Tibial artery (tissue), 4 donors: ENCODE data around the gene FCRL4.

Experiments
- DNase-seq, 2 donors: peaks; one replicate each; pipeline ENCODE4 v3.0.0-alpha.2; 2019
- H3K27ac ChIP-seq, 2 donors: fragments of 200-600 bp; sonication (generic) in 1 of 2; 1 replicate in 1 of 2; 2 replicates in 1 of 2; pipeline ENCODE4 v1.5.1; 2018 to 2019; ENCODE audit warnings: mild to moderate bottlenecking in 1 of 2
- H3K27me3 ChIP-seq, 2 donors: fragments of 200-600 bp; sonication (generic) in 1 of 2; one replicate each; pipeline versions ENCODE4 v1.5.1 to v1.6.0; 2016 to 2019
- H3K36me3 ChIP-seq, 3 donors: fragments of 200-600 bp; sonication (generic) in 2 of 3; one replicate each; pipeline ENCODE4 v1.5.1; 2016 to 2019; ENCODE audit warnings: mild to moderate bottlenecking in 2 of 3
- H3K4me1 ChIP-seq, 4 donors: fragments of 200-600 bp; sonication (generic) in 2 of 4; 1 replicate in 3 of 4; 2 replicates in 1 of 4; pipeline ENCODE4 v1.5.1; 2016 to 2019
- H3K4me3 ChIP-seq, 2 donors: fragments of 200-600 bp; sonication (generic) in 1 of 2; 1 replicate in 1 of 2; 2 replicates in 1 of 2; pipeline ENCODE4 v1.5.1; 2018 to 2019; ENCODE audit warnings: mild to moderate bottlenecking in 2 of 2
- H3K9me3 ChIP-seq, 3 donors: fragments of 200-600 bp; sonication (generic) in 1 of 3; one replicate each; pipeline ENCODE4 v1.5.1; 2016 to 2019
- CTCF ChIP-seq, 2 experiments: fragments of 200-600 bp in 1 of 2; fragments of 450-650 bp in 1 of 2; IDR thresholded peaks; one replicate each; pipeline ENCODE4 v1.5.1; 2017 to 2019; ENCODE audit warnings: antibody characterized with exemption in 2 of 2, mild to moderate bottlenecking in 1 of 2, moderate library complexity in 1 of 2
- intact Hi-C: fragments of 100-400 bp; cut with DNase I; formaldehyde crosslinking; loops from one replicate; pipeline ENCODE4 v1.15.0; 2023; ENCODE audit warnings: low total_unique reads

The FCRL4 gene

DNA sequence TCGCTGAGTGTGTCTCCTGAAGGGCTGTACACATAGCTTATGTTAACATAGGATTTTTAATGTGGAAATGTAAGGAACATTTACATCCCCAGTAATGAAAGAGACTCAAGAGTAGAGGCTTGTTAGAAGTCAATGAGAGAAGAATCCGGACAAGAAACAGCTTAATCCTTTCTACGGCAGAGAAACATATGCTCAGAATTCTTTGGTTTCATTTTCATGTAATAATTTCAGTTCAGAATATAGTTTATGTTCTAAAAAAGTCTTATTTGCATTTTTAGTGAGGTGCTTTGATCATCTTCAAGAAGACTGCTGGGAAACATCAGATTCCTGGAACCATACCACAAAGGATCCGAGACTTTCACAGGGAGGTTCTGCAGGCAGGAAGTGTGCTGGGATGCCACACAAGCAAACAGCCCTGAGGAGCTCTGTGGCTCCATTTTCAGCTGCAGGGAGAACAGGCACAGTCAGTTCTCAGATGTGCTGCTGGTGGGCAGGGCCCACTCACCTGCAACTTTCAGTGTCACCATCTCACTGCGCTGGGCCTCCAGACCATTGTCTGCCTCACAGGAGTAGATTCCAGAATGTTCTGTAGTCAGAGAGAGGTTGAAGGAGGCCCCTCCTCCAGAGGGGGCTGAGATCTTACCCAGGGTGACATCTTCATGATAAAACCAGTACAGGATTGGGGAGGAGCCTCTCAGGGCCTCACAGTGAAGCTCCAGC is 74.0 kb downstream of the FCRL4 start:
- H3K4me3 ChIP-seq: no peak overlapping the region
- H3K9me3 ChIP-seq: no peaks in the 10 kb centered on the region
- H3K27ac ChIP-seq: no peak overlapping the region
- intact Hi-C loops: no loop called here
- H3K36me3 ChIP-seq: no peaks in the 10 kb centered on the region
- TF ChIP-seq CTCF (IDR thresholded peaks at IDR 0.05): no peak
- H3K27me3 ChIP-seq: peaks cover 0 to 25% of the 10 kb centered on the region in 2 donors
- no peaks in the 10 kb centered on the region for H3K4me1 ChIP-seq
- DNase-seq: no peak
